ENCODE measurements around the gene PTPN23. TPM values are rescaled to one million over a fixed set of nuclear protein-coding genes. Genes with fewer than 3 reads are reported as not detected.

PTPN23 gene
- total RNA-seq, 3 donors from 2014 or later, result 36.7 to 48.2 (median 43.6) TPM

GRCh38 chr3:47420044-47420430 is 39.2 kb downstream of the PTPN23 start:
- Histone ChIP-seq H3K36me3 (ENCODE audit: low read depth) (no peaks in the 10 kb centered on the region), H3K4me1 (ENCODE audit: low read depth) (peaks cover 21% of the 10 kb centered on the region), H3K9me3 (no peaks in the 10 kb centered on the region), H3K4me3 (no peak overlapping the region)
- TF ChIP-seq CTCF (IDR thresholded peaks at IDR 0.05), result no peak
- intact Hi-C loops (cut with DNase I, micrococcal nuclease), result loop anchor here (2.0 to 10.0 kb wide), 2 partner anchors 55 to 57 kb away; partner anchors contain the start of gene SCAP (in 1 of the 2)
- peak in 1 of 3 donors; percentile 34 for DNase-seq
- no peak for ATAC-seq

- ATAC-seq, result peak; percentile 86
- intact Hi-C loops (cut with DNase I, micrococcal nuclease), result loop anchor here (2.0 to 10.0 kb wide), 2 partner anchors 54 to 56 kb away; partner anchors contain the start of gene SCAP (in 1 of the 2)
- Histone ChIP-seq H3K36me3 (ENCODE audit: low read depth) (no peaks in the 10 kb centered on the region), H3K4me1 (ENCODE audit: low read depth) (peaks cover 28% of the 10 kb centered on the region), H3K4me3 (no peak overlapping the region), H3K9me3 (no peaks in the 10 kb centered on the region)
- TF ChIP-seq CTCF (IDR thresholded peaks at IDR 0.05), result peak; percentile 71
- DNase-seq, result peak; percentile 86 to 98 (median 93)
Observed at GRCh38 chr3:47420511-47421484, 40.0 kb downstream of the PTPN23 start.

GRCh38 chr3:47421741-47422649 is 41.2 kb downstream of the PTPN23 start:
- peak; percentile 23 for TF ChIP-seq CTCF (IDR thresholded peaks at IDR 0.05)
- peak; percentile 55 for ATAC-seq
- Histone ChIP-seq H3K4me1 (ENCODE audit: low read depth) (peaks cover 31% of the 10 kb centered on the region), H3K4me3 (no peak overlapping the region), H3K9me3 (no peaks in the 10 kb centered on the region), H3K36me3 (ENCODE audit: low read depth) (no peaks in the 10 kb centered on the region)
- intact Hi-C loops (cut with DNase I, micrococcal nuclease), result loop anchor here (2.0 to 10.0 kb wide), 2 partner anchors 53 to 55 kb away; partner anchors contain the start of gene SCAP (in 1 of the 2)
- DNase-seq, result peak in 2 of 3 donors; percentile 65 to 66

- intact Hi-C loops (cut with DNase I, micrococcal nuclease), result loop anchor here in 1 of 2 donors (10.0 kb wide), 1 partner anchor 52 kb away; the partner anchor contains the start of gene SCAP
- no peak for DNase-seq
- H3K4me1 ChIP-seq (ENCODE audit: low read depth), result peaks cover 31% of the 10 kb centered on the region
- H3K4me3 ChIP-seq, result no peak overlapping the region
- ATAC-seq, result no peak
- H3K36me3 ChIP-seq (ENCODE audit: low read depth), result no peaks in the 10 kb centered on the region
- no peaks in the 10 kb centered on the region for H3K9me3 ChIP-seq
- TF ChIP-seq CTCF (IDR thresholded peaks at IDR 0.05), result no peak
Observed at GRCh38 chr3:47422743-47423142, 41.9 kb downstream of the PTPN23 start.

- no peak for TF ChIP-seq CTCF (IDR thresholded peaks at IDR 0.05)
- Histone ChIP-seq H3K9me3 (no peaks in the 10 kb centered on the region), H3K4me3 (no peak overlapping the region), H3K36me3 (ENCODE audit: low read depth) (no peaks in the 10 kb centered on the region), H3K4me1 (ENCODE audit: low read depth) (peaks cover 31% of the 10 kb centered on the region)
- intact Hi-C loops (cut with DNase I, micrococcal nuclease), result loop anchor here in 1 of 2 donors (10.0 kb wide), 1 partner anchor 51 kb away; the partner anchor contains the start of gene SCAP
- DNase-seq (peak in 1 of 3 donors; percentile 25), ATAC-seq (no peak)
Observed at GRCh38 chr3:47423548-47424145, 42.8 kb downstream of the PTPN23 start.

All from mucosa of descending colon (tissue), 3 donors.